GM12878 (cell line): Measurements from ENCODE around the gene PLA2G6. TPM values are rescaled to one million over a fixed set of nuclear protein-coding genes. Genes with fewer than 3 reads are reported as not detected.
A peak's percentile ranks its signal among the peaks of the same experiment; 100 is the strongest.

Source experiments
- BACH1 ChIP-seq: fragments of 450-650 bp; IDR thresholded peaks from 2 replicates; pipeline ENCODE4 v1.6.1; 2017; ENCODE audit warnings: mild to moderate bottlenecking, borderline replicate concordance
- BCL11A ChIP-seq: IDR thresholded peaks from 2 replicates; pipeline ENCODE4 v1.6.1; 2011; ENCODE audit warnings: low read depth, low read length
- CBX3 ChIP-seq: fragments of 200-600 bp; sonication (generic); IDR thresholded peaks from 2 replicates; pipeline ENCODE4 v1.6.1; 2016; ENCODE audit warnings: low read depth, borderline replicate concordance
- CEBPZ ChIP-seq: fragments of 150-350 bp; IDR thresholded peaks from 2 replicates; pipeline ENCODE4 v1.6.1; 2016; ENCODE audit warnings: low read depth, low read length
- CHD2 ChIP-seq: IDR thresholded peaks from 2 replicates; pipeline ENCODE4 v1.6.1; 2011; ENCODE audit warnings: low read depth, low read length, improper control_type of control experiment, borderline replicate concordance
- CTCF ChIP-seq, 3 experiments: IDR thresholded peaks in 2 of 3; conservative IDR thresholded peaks in 1 of 3; 2 replicates each; pipeline ENCODE4 v1.5.1; 2011; ENCODE audit warnings: low read depth in 3 of 3, low read length in 3 of 3, mild to moderate bottlenecking in 3 of 3, control low read depth in 2 of 3, moderate library complexity in 2 of 3, inconsistent platforms in 1 of 3, mixed read lengths in 1 of 3; ENCODE audit not compliant: control insufficient read depth in 2 of 3, insufficient read depth in 1 of 3; ENCODE audit errors: extremely low read depth in 1 of 3
- GATAD2B ChIP-seq: fragments of 450-650 bp; conservative IDR thresholded peaks from 2 replicates; pipeline ENCODE4 v1.6.1; 2017; ENCODE audit warnings: low read depth, mild to moderate bottlenecking, moderate library complexity
- IRF4 ChIP-seq: IDR thresholded peaks from 2 replicates; pipeline ENCODE4 v1.6.1; 2011; ENCODE audit warnings: low read depth, low read length
- LARP7 ChIP-seq: fragments of 450-650 bp; IDR thresholded peaks from 2 replicates; pipeline ENCODE4 v1.6.1; 2017; ENCODE audit warnings: mild to moderate bottlenecking
- MTA2 ChIP-seq: fragments of 450-650 bp; IDR thresholded peaks from 2 replicates; pipeline ENCODE4 v1.6.1; 2016; ENCODE audit warnings: low read depth, mild to moderate bottlenecking, moderate library complexity
- RELA ChIP-seq: fragments of 450-650 bp; IDR thresholded peaks from 2 replicates; pipeline ENCODE4 v1.8.0; 2014; ENCODE audit warnings: borderline replicate concordance; ENCODE audit not compliant: partially characterized antibody
- STAT1 ChIP-seq: fragments of 450-650 bp; conservative IDR thresholded peaks from 2 replicates; pipeline ENCODE4 v1.6.1; 2014; ENCODE audit warnings: antibody characterized with exemption, mild to moderate bottlenecking
- YY1 ChIP-seq: IDR thresholded peaks from 2 replicates; pipeline ENCODE4 v1.6.1; 2011; ENCODE audit warnings: low read depth, mild to moderate bottlenecking, low read length
- ZBTB4 ChIP-seq: fragments of 450-650 bp; formaldehyde crosslinking; IDR thresholded peaks from 2 replicates; pipeline ENCODE4 v1.4.0; 2022; ENCODE audit warnings: mild to moderate bottlenecking, moderate library complexity
- ZNF384 ChIP-seq: IDR thresholded peaks from 2 replicates; pipeline ENCODE4 v1.6.1; 2012; ENCODE audit warnings: low read depth, mild to moderate bottlenecking, low read length, improper control_type of control experiment, borderline replicate concordance
- ZNF592 ChIP-seq: fragments of 450-650 bp; IDR thresholded peaks from 2 replicates; pipeline ENCODE4 v1.6.1; 2017; ENCODE audit warnings: mild to moderate bottlenecking, moderate library complexity
- polyA plus RNA-seq, 11 experiments: library from polyadenylated mRNA; depleted of rRNA in 4 of 11; unstranded in 6 of 11; stranded (reverse) in 5 of 11; fragments of >200 nt; fragmentation: Nextera tagmentation in 4 of 11; fragmentation: Illumina TruSeq in 1 of 11; extraction: Ambion mirVana in 4 of 11; extraction: Trizol in 1 of 11; gene quantifications; 1 replicate in 1 of 11; 2 replicates in 10 of 11; pipeline versions ENCODE4 v1.2.1 to v1.2.3, GENCODE V29; 2011 to 2016; ENCODE audit warnings: inconsistent platforms in 2 of 11, missing spikeins in 2 of 11, low read depth in 1 of 11
- total RNA-seq, 4 experiments: library from RNA; depleted of rRNA in 3 of 4; stranded (reverse); fragments of >200 nt in 3 of 4; fragmentation: Illumina TruSeq in 1 of 4; extraction: Trizol in 1 of 4; gene quantifications; 2 replicates each; pipeline versions ENCODE4 v1.2.1 to v1.2.3, GENCODE V29; 2013 to 2021

The PLA2G6 gene
- total and polyA plus RNA-seq, 10 of the 15 experiments (the other 5 are each of a cell fraction or from before 2014, with no cell fraction given) = 0.15 to 42.2 (median 15.8) TPM

- TF ChIP-seq ZBTB4 (CRISPR knock-in tag) = no peak
- no peak for TF ChIP-seq RELA
- no peak for TF ChIP-seq CEBPZ
- TF ChIP-seq BACH1 = peak; percentile 47; the same call in 1 of the 2 replicates
- TF ChIP-seq MTA2 = peak; percentile 10; the same call in 1 of the 2 replicates
- TF ChIP-seq LARP7 = 0 out of 2 replicates have a peak, but pooled peaks have one; percentile 12
- no peak for TF ChIP-seq IRF4
- TF ChIP-seq ZNF384 = no peak
- no peak for TF ChIP-seq CTCF (IDR thresholded peaks at IDR 0.05 in 2 of 3, conservative IDR thresholded peaks at IDR 0.05 in 1 of 3; ENCODE audit: control insufficient read depth in 2 of 3, extremely low read depth in 1 of 3, insufficient read depth in 1 of 3, low read depth in 3 of 3, low read length in 3 of 3)
- no peak for TF ChIP-seq YY1
- no peak for TF ChIP-seq CBX3
- no peak for TF ChIP-seq CHD2
- TF ChIP-seq BCL11A = 0 out of 2 replicates have a peak, but pooled peaks have one; percentile 9
- TF ChIP-seq ZNF592 = no peak
- peak; percentile 73; the same call in 1 of the 2 replicates for TF ChIP-seq GATAD2B
- TF ChIP-seq STAT1 = no peak
These were observed 20.9 kb upstream of the PLA2G6 start (continued) for GRCh38 chr22:38202437-38203089.
